ENCODE measurements around the gene BEND7.

BEND7 gene

GRCh38 chr10:13392701-13393100 lies 136.1 kb downstream of the BEND7 start:
- H3K4me3 ChIP-seq (ENCODE audit: low read depth, low read length) = no peak overlapping the region
- ChIA-PET POLR2A (no interaction called here), CTCF (no interaction called here)
- no peak for DNase-seq (ENCODE audit: low read depth, low spot score)
- no peak for TF ChIP-seq CTCF (IDR thresholded peaks at IDR 0.05; ENCODE audit: insufficient read depth, low read length, missing control alignments)

Measured in AG04449 (cell line).